HepG2 (cell line): ENCODE measurements around the gene BPIFA2. TPM values are rescaled to one million over a fixed set of nuclear protein-coding genes. Genes with fewer than 3 reads are reported as not detected.

Experiments
- ATAC-seq: fragments of 200-7000 bp; cut with Tn5 transposase; 3 replicates; pipeline ENCODE4 v1.9.1; 2020; ENCODE audit warnings: mild to moderate bottlenecking, moderate library complexity
- BruUV-seq: library from RNA; stranded (reverse); fragments of 400-500 nt; replicated peaks from 2 replicates; lab custom pipeline; 2021; lab: Mats Ljungman, UMichigan
- CTCF ChIA-PET: fragments of 300-600 bp; formaldehyde crosslinking; extraction: SDS; loops from one replicate; lab custom pipeline; 2021; ENCODE audit warnings: low total read pairs, inconsistent platforms, low intra/inter-chr PET ratio; lab: Yijun Ruan, JAX
- POLR2A ChIA-PET: fragments of 350-600 bp; sonication (Branson Sonifier 250); formaldehyde crosslinking; loops from one replicate; lab custom pipeline; 2020; ENCODE audit warnings: antibody characterized with exemption, inconsistent platforms; lab: Yijun Ruan, JAX
- DNase-seq: peaks from one replicate; pipeline ENCODE4 v3.0.0-alpha.2; 2015; ENCODE audit warnings: low spot score
- FAIRE-seq: peaks from 3 replicates; lab custom pipeline; 2011; peaks lifted over from hg19 to GRCh38; lab: Jason Lieb, UNC
- H2AFZ ChIP-seq: one replicate; pipeline ENCODE4 v1.6.1; 2011; ENCODE audit warnings: low read length, inconsistent platforms
- H3K27ac ChIP-seq: fragments of 300-600 bp; 3 replicates; pipeline ENCODE4 v1.8.0; 2011; ENCODE audit warnings: mixed run types, mild to moderate bottlenecking, mixed read lengths, low read length, inconsistent platforms; ENCODE audit not compliant: insufficient read depth; ENCODE audit errors: extremely low read length
- H3K27me3 ChIP-seq, 2 experiments: fragments of 200-600 bp in 1 of 2; 2 replicates in 1 of 2; 3 replicates in 1 of 2; pipeline versions ENCODE4 v1.6.0 to v1.8.0; 2011; ENCODE audit warnings: low read length in 2 of 2, mild to moderate bottlenecking in 2 of 2, moderate library complexity in 2 of 2, inconsistent platforms in 1 of 2; ENCODE audit not compliant: insufficient read depth in 2 of 2, control insufficient read depth in 1 of 2
- H3K36me3 ChIP-seq, 2 experiments: fragments of 200-600 bp in 1 of 2; replicated peaks in 1 of 2; 2 replicates in 1 of 2; 3 replicates in 1 of 2; pipeline versions ENCODE4 v1.5.1 to v1.8.0; 2011; ENCODE audit warnings: low read length in 2 of 2, inconsistent platforms in 1 of 2; ENCODE audit not compliant: insufficient read depth in 2 of 2, control insufficient read depth in 1 of 2
- H3K4me1 ChIP-seq: 2 replicates; pipeline ENCODE4 v1.5.1; 2012; ENCODE audit warnings: low read length, inconsistent platforms; ENCODE audit not compliant: insufficient read depth
- H3K4me2 ChIP-seq: 2 replicates; pipeline ENCODE4 v1.6.0; 2011; ENCODE audit warnings: low read depth, low read length, inconsistent platforms
- H3K4me3 ChIP-seq, 3 experiments: fragments of 200-600 bp in 1 of 3; sonication (generic), shearing (Covaris generic) in 1 of 3; replicated peaks in 1 of 3; 2 replicates each; pipeline ENCODE4 v1.5.1; 2011 to 2016; ENCODE audit warnings: low read length in 3 of 3, inconsistent platforms in 2 of 3, low read depth in 2 of 3, mild to moderate bottlenecking in 2 of 3, control low read depth in 1 of 3, mixed read lengths in 1 of 3; ENCODE audit not compliant: insufficient read depth in 1 of 3
- H3K79me2 ChIP-seq: one replicate; pipeline ENCODE4 v1.6.1; 2011; ENCODE audit warnings: low read length, inconsistent platforms; ENCODE audit not compliant: insufficient read depth
- H3K9ac ChIP-seq: 2 replicates; pipeline ENCODE4 v1.6.0; 2011; ENCODE audit warnings: mild to moderate bottlenecking, low read depth, low read length, inconsistent platforms; ENCODE audit not compliant: insufficient read depth
- H3K9me3 ChIP-seq: 2 replicates; pipeline ENCODE4 v1.5.1; 2012; ENCODE audit warnings: mild to moderate bottlenecking, low read length
- H4K20me1 ChIP-seq: 2 replicates; pipeline ENCODE4 v1.6.0; 2011; ENCODE audit warnings: inconsistent platforms, mild to moderate bottlenecking, low read length, moderate library complexity; ENCODE audit not compliant: insufficient read depth
- FLYWCH1 ChIP-seq: sonication (generic); formaldehyde crosslinking; IDR thresholded peaks from 2 replicates; pipeline ENCODE4 v1.8.1; 2023; ENCODE audit warnings: mild to moderate bottlenecking, missing genetic modification reagents
- FOXA3 ChIP-seq: IDR thresholded peaks from 2 replicates; pipeline ENCODE4 v1.6.1; 2016; ENCODE audit warnings: missing genetic modification reagents, missing compliant biosample characterization
- MAFF ChIP-seq: IDR thresholded peaks from 2 replicates; pipeline ENCODE4 v1.6.1; 2011; ENCODE audit warnings: low read depth, low read length, improper control_type of control experiment
- NCOA1 ChIP-seq: sonication (generic); formaldehyde crosslinking; IDR thresholded peaks from 2 replicates; pipeline ENCODE4 v1.9.0; 2021; ENCODE audit warnings: missing genetic modification reagents
- NFKB2 ChIP-seq: sonication (generic); formaldehyde crosslinking; IDR thresholded peaks from 2 replicates; pipeline ENCODE4 v1.4.0; 2020; ENCODE audit warnings: missing genetic modification reagents, borderline replicate concordance
- ZBTB38 ChIP-seq: sonication (generic); formaldehyde crosslinking; IDR thresholded peaks from 2 replicates; pipeline ENCODE4 v1.5.1; 2020; ENCODE audit warnings: mild to moderate bottlenecking, missing genetic modification reagents
- ZNF564 ChIP-seq: sonication (generic); formaldehyde crosslinking; IDR thresholded peaks from 2 replicates; pipeline ENCODE4 v1.8.1; 2023; ENCODE audit warnings: mild to moderate bottlenecking, missing genetic modification reagents
- WGBS: methylation state at CpG from one replicate; pipeline ENCODE4 v1.1.6; 2017; ENCODE audit warnings: low lambda C conversion rate; 5-methylcytosine and 5-hydroxymethylcytosine counted together
- in situ Hi-C: cut with HindIII; loops from 2 replicates; pipeline ENCODE4 v1.10.0; 2017; ENCODE audit warnings: low pct_unique_long_range_greater_than_20kb; ENCODE audit not compliant: extremely low pct_ligation_motif_present
- intact Hi-C: fragments of 100-400 bp; cut with micrococcal nuclease; formaldehyde crosslinking; loops from one replicate; pipeline ENCODE4 v1.10.0; 2022; ENCODE audit not compliant: unreplicated experiment
- polyA plus RNA-seq, 8 experiments: library from polyadenylated mRNA; depleted of rRNA in 3 of 8; stranded (reverse) in 7 of 8; unstranded in 1 of 8; fragments of >200 nt; fragmentation: Illumina TruSeq in 4 of 8; extraction: Trizol in 4 of 8; gene quantifications; 2 replicates each; pipeline versions ENCODE4 v1.2.1 to v1.2.3, GENCODE V29; 2011 to 2016; ENCODE audit warnings: low read depth in 4 of 8, missing spikeins in 1 of 8, mixed read lengths in 1 of 8; ENCODE audit not compliant: insufficient read depth in 1 of 8
- total RNA-seq, 5 experiments: library from RNA; depleted of rRNA; stranded (reverse); fragments of >200 nt; fragmentation: Illumina TruSeq; extraction: Trizol; gene quantifications; 2 replicates each; pipeline ENCODE4 v1.2.3, GENCODE V29; 2016; ENCODE audit warnings: low read depth in 1 of 5
- TF ChIP-seq, protein P1 (sequence below): IDR thresholded peaks from 2 replicates; pipeline ENCODE4 v1.6.1; 2016; ENCODE audit warnings: low read depth, borderline replicate concordance
- TF ChIP-seq, protein P2 (sequence below): sonication (generic); formaldehyde crosslinking; IDR thresholded peaks from 2 replicates; pipeline ENCODE4 v1.4.0; 2020; ENCODE audit warnings: missing genetic modification reagents, borderline replicate concordance
- TF ChIP-seq, protein P3 (sequence below): sonication (generic); formaldehyde crosslinking; IDR thresholded peaks from 2 replicates; pipeline ENCODE4 v1.8.0; 2022; ENCODE audit warnings: missing genetic modification reagents, low read depth, mild to moderate bottlenecking, borderline replicate concordance
- TF ChIP-seq, protein P4 (sequence below): sonication (generic); formaldehyde crosslinking; IDR thresholded peaks from 2 replicates; pipeline ENCODE4 v1.4.0; 2020; ENCODE audit warnings: missing genetic modification reagents

BPIFA2 gene
- total and polyA plus RNA-seq, 2 of the 13 experiments (the other 11 are each of a cell fraction or from before 2014, with no cell fraction given) = not detected

DNA sequence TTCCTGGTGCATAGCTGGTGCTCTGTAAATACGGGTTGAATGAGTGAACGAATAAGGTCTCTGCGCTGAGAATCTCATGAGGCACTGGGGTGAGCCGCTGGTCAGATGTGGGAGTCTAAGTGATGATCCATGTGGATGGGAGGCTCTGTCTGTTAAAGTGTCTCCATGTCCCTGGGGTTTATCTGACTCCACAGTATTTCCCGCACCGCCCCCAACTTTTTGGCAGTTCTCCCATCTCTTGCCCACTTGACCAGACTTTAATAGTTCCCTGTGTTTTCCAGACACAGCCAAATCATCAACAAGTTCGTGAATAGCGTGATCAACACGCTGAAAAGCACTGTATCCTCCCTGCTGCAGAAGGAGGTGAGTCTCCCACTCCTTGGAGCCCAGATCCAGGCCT, 9.9 kb downstream of the BPIFA2 start:
- BruUV-seq = no TSS peak
- Histone ChIP-seq H3K27me3 (peaks cover 2 to 22% of the 10 kb centered on the region in 2 experiments; a peak in 2 of 5 replicates), H3K4me1 (peaks cover 8% of the 10 kb centered on the region), H3K27ac (no peak overlapping the region), H2AFZ (no peak overlapping the region), H3K4me3 (no peak overlapping the region), H3K36me3 (no peaks in the 10 kb centered on the region), H3K9ac (no peak overlapping the region), H4K20me1 (no peaks in the 10 kb centered on the region)
- intact Hi-C loops = no loop called here
- ChIA-PET CTCF (no interaction called here), POLR2A (no interaction called here)
- ATAC-seq (no peak), DNase-seq (no peak)
- TF ChIP-seq ZNF564 (CRISPR knock-in tag) = 0 out of 2 replicates have a peak, but pooled peaks have one; percentile 8
- TF ChIP-seq, protein P1, sequence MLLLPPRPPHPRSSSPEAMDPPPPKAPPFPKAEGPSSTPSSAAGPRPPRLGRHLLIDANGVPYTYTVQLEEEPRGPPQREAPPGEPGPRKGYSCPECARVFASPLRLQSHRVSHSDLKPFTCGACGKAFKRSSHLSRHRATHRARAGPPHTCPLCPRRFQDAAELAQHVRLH (CRISPR knock-in tag) = no peak
- TF ChIP-seq, all 625 proteins: peak for 1
- H3K9me3 ChIP-seq = no peaks in the 10 kb centered on the region
- 54% methylated on average over 9 of the region's 9 CpGs for WGBS
- no peak overlapping the region for H3K4me2 ChIP-seq
- FAIRE-seq = no peak
- no peaks in the 10 kb centered on the region for H3K79me2 ChIP-seq
- in situ Hi-C loops = no loop called here

DNA sequence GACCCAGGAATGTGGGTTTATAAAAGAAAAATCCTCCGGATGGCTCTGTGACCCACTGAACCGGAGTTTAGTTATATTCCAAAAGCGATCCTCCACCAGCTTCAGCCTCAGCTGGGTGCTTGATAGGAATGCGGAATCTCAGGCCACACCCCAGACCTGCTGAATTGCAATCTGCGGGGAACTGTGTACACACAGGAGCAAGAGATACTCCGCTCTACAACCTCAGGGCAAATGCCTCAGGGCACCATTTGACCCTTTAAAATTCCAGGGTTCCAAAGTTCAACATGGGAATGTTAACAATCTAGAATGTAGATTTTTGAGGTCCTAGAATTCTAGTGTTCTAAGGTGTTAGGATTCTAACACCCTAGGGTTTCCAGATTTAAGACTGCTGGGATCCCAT, 10.8 kb downstream of the BPIFA2 start:
- Histone ChIP-seq H3K27ac (no peak overlapping the region), H3K36me3 (no peaks in the 10 kb centered on the region), H3K4me2 (no peak overlapping the region), H3K79me2 (no peaks in the 10 kb centered on the region), H4K20me1 (no peaks in the 10 kb centered on the region), H3K4me3 (no peak overlapping the region), H3K4me1 (peaks cover 8% of the 10 kb centered on the region), H3K9ac (no peak overlapping the region), H2AFZ (no peak overlapping the region), H3K9me3 (no peaks in the 10 kb centered on the region), H3K27me3 (peaks cover 3 to 23% of the 10 kb centered on the region in 2 experiments; a peak in 2 of 5 replicates)
- 1% methylated on average over 6 of the region's 6 CpGs for WGBS
- POLR2A ChIA-PET = no interaction called here
- in situ Hi-C loops (no loop called here), intact Hi-C loops (no loop called here)
- ATAC-seq (peak; percentile 63), FAIRE-seq (peak; percentile 71), DNase-seq (peak; percentile 57)
- CTCF ChIA-PET = no interaction called here
- no TSS peak for BruUV-seq
- TF ChIP-seq NCOA1 (CRISPR knock-in tag) (no peak), FOXA3 (CRISPR knock-in tag) (peak; percentile 30; the same call in 1 of the 2 replicates), MAFF (0 out of 2 replicates have a peak, but pooled peaks have one; percentile 3), NFKB2 (CRISPR knock-in tag) (no peak), FLYWCH1 (CRISPR knock-in tag) (no peak), ZBTB38 (CRISPR knock-in tag) (no peak)
- TF ChIP-seq, protein P2, sequence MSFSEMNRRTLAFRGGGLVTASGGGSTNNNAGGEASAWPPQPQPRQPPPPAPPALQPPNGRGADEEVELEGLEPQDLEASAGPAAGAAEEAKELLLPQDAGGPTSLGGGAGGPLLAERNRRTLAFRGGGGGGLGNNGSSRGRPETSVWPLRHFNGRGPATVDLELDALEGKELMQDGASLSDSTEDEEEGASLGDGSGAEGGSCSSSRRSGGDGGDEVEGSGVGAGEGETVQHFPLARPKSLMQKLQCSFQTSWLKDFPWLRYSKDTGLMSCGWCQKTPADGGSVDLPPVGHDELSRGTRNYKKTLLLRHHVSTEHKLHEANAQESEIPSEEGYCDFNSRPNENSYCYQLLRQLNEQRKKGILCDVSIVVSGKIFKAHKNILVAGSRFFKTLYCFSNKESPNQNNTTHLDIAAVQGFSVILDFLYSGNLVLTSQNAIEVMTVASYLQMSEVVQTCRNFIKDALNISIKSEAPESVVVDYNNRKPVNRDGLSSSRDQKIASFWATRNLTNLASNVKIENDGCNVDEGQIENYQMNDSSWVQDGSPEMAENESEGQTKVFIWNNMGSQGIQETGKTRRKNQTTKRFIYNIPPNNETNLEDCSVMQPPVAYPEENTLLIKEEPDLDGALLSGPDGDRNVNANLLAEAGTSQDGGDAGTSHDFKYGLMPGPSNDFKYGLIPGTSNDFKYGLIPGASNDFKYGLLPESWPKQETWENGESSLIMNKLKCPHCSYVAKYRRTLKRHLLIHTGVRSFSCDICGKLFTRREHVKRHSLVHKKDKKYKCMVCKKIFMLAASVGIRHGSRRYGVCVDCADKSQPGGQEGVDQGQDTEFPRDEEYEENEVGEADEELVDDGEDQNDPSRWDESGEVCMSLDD = peak; percentile 27; the same call in 1 of the 2 replicates
- TF ChIP-seq, protein P3, sequence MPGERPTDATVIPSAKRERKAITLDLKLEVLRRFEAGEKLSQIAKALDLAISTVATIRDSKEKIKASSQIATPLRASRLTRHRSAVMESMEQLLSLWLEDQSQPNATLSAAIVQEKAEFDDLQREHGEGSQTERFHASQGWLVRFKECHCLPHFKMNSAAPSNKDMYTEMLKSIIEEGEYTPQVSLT (CRISPR knock-in tag) = no peak
- TF ChIP-seq, protein P4, sequence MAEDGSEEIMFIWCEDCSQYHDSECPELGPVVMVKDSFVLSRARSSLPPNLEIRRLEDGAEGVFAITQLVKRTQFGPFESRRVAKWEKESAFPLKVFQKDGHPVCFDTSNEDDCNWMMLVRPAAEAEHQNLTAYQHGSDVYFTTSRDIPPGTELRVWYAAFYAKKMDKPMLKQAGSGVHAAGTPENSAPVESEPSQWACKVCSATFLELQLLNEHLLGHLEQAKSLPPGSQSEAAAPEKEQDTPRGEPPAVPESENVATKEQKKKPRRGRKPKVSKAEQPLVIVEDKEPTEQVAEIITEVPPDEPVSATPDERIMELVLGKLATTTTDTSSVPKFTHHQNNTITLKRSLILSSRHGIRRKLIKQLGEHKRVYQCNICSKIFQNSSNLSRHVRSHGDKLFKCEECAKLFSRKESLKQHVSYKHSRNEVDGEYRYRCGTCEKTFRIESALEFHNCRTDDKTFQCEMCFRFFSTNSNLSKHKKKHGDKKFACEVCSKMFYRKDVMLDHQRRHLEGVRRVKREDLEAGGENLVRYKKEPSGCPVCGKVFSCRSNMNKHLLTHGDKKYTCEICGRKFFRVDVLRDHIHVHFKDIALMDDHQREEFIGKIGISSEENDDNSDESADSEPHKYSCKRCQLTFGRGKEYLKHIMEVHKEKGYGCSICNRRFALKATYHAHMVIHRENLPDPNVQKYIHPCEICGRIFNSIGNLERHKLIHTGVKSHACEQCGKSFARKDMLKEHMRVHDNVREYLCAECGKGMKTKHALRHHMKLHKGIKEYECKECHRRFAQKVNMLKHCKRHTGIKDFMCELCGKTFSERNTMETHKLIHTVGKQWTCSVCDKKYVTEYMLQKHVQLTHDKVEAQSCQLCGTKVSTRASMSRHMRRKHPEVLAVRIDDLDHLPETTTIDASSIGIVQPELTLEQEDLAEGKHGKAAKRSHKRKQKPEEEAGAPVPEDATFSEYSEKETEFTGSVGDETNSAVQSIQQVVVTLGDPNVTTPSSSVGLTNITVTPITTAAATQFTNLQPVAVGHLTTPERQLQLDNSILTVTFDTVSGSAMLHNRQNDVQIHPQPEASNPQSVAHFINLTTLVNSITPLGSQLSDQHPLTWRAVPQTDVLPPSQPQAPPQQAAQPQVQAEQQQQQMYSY (CRISPR knock-in tag) = no peak
